NK-92 (cell line): ENCODE results near the gene SELENOH.

Experiments
- DNase-seq: peaks from one replicate; lab custom pipeline; 2025; ENCODE audit not compliant: unreplicated experiment; lab: John Stamatoyannopoulos, UW

Gene SELENOH

DNA sequence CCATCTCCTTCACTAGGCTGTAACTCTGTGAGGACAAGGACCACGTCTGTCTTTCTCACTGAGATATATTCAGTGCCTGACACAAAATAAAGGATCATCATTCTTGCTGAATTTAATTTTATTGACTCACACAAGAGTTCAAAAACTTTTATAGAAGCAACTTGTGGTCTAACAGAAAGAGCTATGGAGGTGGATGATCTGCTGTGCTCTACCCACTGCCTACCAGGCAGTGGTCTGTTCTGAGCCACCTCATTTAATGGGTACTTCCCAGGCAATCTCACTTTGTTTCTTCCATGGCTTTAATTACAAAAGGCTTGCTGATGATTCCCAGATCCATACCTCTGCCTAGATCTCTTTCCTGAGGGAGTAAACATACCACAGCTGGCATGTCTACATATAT is 5.6 kb downstream of the SELENOH start:
- DNase-seq = no peak

DNA sequence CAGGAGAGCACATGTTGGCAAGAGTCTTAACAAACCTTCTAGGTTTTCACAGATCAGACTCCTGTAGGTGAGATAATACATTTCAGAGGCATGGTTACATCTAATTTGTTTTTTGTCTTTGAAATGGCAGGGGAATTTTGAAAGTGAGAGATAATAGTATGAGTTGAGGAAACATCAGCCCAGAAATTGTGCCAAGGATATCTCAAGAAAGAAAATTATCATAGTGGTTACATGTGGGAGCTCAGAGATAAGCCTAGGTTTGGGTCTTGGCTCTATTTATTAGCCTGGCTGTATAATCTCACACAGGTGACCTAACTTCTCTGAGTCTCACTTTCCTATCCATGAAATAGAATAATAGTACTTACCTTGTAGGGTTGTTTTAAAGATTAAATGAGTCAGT is 9.9 kb downstream of the SELENOH start:
- DNase-seq = no peak

DNA sequence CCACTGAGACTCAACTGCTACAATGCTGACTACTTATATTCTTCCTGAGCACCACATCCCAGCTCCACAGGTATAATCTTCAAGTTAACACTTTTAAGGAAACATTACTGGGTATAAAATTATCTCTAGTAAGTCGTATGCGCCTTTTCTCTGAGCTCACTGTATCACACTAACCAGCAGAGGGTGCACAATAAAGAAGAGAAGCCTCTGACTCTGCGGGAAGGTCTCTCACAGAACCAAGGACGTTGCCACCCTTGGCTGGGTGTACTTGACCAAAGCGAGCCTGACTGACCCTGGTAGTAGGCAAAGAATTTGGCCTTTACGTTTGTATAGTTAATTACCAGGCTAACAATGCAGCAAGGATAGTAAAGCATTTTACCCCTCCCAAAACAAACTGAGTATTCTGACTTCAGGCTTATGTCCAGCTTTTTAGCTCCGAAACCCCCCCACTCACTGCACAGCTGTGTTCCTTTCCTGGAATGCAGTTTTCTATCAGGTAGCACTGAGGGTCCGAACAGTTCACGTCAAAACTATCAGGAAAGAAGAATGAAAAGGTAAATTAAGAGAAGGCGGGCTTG is 10.5 kb downstream of the SELENOH start, which contains the start of gene BTBD18:
TSS of gene BTBD18 (minus strand) at position 144 of the 578 bp plus-strand sequence. CDS start 631 bp downstream, outside the sequence.
- no peak for DNase-seq

DNA sequence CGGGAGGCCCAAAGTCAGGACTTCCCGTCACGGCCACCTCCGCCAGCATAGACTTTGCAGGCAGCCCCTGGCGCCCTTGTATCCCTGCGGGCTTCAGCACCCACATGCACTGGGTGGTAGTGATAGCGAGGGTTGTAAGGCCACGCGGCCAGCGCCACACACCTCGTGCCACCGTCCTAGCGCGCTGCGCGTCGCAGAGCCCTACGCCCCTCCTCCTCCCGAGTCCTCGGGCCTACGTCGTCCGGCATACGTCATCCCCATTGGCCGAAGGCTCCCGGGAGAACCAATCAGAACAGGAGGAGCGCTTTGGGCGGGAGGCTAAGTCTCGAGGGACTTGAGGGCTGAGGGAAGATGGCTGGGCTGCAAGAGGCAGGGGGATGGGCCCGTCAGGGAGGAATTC is 11.7 kb downstream of the SELENOH start:
- DNase-seq = no peak

DNA sequence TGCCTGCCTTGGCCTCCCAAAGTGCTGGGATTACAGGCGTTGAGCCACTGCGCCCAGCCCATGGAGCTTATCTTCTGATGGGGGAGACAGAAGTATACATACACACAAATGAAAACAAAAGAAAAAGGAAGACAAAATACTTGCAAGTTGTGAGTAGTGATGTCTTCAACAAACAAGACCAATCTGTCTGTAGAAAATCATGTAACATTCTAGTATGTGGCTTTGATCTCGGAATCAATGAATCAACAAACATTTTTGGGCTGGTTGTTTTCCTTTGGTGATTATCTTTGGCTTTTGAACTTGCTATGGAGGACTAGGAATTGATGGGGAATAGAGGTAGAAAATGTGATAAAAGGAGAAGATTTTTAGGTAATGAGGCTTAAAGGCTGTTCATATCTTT is 16.9 kb downstream of the SELENOH start:
- no peak for DNase-seq

DNA sequence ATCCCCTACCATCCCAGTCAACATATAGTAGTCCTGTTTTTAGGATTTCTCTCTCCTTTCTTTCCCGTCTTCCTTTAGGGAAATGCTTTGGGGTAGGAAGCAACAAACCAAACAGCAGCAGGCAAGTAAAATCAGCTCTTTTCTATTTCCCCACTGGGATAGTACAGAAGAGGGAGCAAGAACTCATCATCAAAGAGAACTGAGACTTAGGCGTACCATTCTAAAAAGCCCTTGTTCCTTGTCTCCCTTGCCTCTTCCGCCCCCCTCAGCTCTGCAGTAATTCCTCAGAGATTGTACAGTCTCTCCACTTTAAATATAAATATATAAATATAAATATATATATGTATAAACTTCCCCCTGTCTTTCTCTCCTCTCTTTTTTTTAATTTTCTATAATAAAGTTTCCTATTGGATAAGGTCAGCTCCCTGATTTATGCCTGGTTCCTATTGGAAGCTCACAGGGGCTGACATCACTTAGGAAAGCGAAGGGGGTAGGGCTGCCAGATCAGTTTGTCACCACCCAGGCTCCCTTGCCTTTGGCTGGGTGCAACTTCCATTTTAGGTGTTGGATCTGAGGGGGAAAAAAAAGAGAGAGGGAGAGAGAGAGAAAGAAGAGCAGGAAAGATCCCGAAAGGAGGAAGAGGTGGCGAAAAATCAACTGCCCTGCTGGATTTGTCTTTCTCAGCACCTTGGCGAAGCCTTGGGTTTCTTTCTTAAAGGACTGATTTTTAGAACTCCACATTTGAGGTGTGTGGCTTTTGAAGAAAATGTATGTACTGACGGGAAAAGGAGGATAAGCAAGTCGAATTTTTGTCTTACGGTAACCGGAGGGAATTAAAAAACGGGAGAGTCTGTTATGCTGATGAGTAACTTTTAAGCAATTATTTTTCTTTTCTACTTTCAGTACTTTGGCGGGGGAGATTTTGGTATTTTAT is 20.3 kb downstream of the SELENOH start, which contains the start of gene CTNND1:
TSS of gene CTNND1 (plus strand) at position 502 of the 934 bp plus-strand sequence. CDS start 29,677 bp downstream, outside the sequence.
- DNase-seq = no peak

DNA sequence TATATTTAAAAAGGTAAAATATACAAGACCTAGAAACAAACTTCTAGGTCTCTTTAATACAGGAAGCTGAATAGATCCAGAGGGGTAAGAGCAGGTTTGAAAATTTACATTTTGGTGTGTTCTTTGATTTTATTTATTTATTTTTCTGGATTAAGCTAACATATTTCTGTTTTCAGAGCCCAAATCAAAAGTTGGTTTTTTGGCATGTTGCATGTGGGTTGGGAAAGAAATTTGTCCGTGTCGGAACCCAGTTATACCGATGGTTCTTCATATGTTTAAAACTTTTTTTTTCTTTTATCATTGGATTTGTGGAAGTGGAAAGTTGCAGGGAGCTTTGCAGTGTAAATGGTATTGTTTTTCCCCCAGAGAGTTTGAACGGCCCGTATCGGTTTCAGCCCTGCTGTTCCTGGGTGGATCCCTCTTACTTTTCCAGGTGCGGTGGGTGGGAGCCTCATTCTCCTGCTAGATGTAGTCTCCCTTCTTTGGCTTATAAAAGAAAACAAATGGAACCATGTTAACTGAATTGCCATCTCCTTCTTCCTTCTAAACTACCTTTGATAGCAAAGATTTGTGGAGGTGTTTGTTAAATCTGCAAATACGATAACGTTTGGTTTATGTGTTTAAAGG is 21.1 kb downstream of the SELENOH start:
- no peak for DNase-seq

DNA sequence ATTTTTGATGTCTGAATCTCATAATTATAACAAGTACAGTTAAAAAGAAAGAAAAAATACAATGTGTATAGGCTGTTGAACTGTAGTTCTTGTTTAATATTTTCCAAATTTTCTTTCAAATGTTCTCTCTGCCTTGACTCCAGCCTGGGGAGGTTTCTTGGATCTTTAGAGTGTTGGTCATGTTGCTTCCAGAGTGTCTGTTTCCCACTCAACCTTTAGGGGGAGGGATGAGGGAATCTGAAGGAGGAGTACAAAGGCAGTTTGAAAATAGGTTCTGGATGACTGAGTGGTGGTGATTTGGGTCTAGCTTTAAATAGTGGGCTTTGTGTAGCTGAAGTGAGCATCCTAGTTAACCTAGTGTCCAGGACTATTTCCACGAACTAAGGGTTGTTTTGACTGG is 22.3 kb downstream of the SELENOH start:
- DNase-seq = no peak

DNA sequence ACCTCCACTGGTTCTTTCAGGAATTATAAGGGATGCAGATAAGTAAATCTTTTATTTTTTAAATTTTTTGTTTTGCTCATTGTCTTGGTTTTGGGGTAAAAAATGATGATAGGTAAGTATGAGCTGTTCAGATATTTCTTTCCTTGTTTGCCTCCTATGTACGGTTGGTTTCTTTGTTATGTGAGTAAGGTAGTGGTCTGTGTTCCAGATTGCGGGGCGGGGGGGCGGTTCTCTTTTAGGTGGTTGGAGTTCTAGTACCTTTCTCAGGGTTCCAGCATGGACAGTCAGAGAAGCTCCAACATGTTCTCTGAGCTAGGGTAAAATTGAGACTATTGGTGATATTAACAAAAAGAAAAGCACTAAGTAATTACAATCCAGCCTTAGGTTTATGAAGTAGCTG is 22.7 kb downstream of the SELENOH start:
- DNase-seq = no peak

DNA sequence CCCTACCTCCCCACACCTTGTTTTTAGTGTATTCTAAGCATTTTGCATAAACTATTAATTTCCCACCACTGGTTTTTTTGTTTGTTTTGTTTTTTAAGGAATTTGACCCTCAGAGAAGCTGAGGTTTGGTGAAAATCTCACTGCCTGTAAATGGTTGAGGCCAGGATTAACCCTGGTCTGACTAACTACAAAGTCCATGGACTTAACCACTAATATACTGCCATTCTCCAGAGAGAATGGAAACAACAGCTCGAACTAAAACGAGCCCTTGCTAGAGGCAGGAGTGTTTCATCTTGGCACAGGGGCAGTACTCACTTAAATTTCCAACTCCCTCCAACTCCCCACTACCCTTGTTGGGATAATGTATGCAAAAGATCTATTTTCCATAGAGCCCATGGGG is 23.3 kb downstream of the SELENOH start:
- no peak for DNase-seq

DNA sequence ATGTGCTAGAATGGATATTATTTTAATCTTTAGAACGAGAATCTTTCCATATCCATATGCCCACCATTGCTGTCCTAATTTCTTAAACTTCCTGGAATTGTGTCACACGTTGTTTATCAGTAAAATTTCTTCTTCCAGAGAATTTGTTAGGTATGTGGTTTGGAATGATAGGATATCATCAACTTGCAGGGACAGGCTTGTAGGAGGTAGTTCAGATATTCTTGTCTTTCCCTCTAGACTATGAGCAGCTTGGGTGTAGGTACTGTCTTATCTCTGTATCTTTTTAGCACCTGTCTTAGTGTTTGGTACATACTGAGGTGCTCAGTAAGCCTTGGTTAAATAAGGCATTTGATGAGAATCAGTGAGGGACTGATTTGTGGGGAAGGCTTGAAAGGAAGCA is 23.7 kb downstream of the SELENOH start:
- no peak for DNase-seq

DNA sequence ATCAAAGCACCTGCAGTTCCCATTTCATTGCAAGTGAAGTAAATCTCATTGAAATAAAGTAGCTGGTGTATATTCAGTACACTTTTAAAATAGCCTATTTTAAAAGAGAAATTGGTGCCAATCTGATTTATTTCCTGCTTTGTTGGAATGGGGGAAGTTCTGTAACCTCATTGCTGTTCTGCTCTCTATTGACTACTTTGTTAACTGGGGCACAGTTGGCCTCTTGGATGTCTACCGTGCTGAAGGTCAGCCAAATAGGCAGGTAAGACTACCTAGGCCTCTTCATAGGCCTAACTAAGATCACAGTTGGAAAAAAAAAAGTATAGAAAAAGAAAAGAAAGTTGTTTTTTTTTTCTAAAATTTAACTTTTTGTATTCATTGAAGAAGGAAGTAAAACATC is 29.5 kb downstream of the SELENOH start:
- no peak for DNase-seq

DNA sequence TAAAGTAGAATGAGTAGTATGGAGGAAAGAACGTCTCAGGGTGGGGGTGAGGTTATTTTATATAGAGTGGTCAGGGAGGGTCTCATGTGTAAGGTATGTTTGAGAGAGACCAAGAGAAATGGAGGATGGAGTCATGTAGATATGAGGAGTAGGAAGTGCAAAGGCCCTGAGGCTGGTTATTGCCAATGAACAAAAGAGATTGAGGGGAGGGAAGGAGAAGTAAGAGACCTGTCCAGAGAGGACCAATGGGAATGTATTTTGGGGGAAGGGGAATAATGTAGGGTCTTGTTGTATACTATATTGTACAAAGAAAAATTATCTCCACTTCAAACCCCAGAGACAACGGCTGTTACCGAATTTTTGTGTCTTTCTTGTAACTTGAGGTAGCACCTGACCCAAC is 30.1 kb downstream of the SELENOH start:
- no peak for DNase-seq

DNA sequence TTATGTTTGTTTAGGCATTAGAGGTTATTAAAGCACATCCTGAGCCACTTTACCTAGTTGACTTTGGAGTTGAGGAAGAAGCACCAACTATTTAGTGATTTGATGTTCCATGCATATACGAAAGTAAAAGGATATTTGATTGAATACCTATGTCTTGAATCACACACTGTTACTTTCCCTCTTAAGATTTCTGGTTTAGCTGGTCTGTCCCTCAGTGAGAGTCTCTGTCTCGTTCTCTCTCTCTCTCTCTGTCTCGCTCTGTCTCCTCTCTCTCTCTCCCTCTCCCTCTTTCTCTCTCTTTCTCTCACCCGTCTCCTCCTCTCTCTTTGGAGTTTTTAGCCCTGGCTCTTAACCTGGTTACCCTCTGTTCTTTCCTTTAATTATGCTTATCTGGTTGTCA is 31.3 kb downstream of the SELENOH start:
- no peak for DNase-seq

DNA sequence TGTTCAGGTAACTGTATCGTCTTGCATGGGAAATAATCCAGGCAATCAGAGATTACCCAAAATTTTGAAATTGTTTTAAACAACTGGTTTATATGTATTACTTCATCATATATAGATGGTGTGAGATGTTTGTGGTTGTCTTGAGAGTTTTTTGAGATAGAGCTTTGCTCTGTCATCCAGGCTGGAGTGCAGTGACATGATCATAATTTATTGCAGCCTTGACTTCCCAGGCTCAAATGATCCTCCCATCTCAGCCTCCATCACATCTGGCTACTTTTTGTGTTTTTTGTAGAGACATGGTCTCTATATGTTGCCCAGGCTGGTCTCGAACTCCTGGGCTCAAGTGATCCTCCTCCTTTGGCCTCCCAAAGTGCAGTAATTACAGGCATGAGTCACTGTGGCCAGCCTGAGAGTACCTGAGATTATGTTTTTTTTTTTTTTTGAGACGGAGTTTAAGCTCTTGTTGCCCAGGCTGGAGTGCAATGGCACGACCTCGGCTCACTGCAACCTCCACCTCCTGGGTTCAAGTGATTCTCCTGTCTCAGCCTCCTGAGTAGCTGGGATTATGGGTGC is 31.8 kb downstream of the SELENOH start:
- no peak for DNase-seq

DNA sequence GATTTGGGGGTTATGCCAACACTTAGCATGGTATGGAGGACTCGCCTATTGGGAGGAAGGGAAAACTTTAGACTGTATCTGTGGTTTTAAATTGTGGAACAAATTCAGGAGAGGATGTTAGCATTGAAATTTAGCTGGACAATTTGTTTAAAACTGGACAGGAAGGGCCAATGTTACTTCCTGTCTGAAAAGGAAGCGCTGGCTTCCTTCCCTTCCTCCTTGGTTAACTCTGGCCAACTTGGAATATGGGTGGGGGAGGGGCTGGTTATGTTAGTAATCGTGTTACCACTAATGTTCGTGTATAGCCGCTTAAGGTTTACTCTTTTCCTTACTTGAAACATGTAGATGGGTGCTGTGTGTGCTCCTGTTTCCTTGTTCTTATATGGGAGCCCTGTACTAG is 34.2 kb downstream of the SELENOH start:
- DNase-seq = no peak

DNA sequence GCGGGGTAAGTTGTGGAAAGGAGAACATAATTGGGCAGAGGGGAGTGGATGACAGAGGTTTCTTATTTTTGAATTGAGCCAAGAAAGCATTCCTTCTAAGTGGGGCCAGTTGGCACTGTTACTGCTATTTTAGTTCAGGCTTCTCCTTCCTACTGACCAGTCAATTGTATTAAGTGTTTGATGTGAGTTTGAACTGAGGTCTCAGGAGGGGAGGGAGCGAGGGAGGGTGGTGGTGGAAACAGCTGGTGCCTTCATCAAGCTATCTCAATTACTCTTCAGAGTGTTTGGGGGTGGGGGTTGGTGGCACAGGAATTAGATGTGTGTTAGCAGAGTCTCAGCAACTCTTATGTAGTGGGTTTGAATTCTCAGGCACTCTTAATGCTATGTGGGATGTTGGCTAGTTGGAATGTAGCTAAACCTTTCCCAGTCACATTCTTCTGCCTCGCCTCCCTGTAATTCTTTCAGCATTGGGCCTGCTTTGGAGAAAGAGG is 34.8 kb downstream of the SELENOH start:
- DNase-seq = no peak

DNA sequence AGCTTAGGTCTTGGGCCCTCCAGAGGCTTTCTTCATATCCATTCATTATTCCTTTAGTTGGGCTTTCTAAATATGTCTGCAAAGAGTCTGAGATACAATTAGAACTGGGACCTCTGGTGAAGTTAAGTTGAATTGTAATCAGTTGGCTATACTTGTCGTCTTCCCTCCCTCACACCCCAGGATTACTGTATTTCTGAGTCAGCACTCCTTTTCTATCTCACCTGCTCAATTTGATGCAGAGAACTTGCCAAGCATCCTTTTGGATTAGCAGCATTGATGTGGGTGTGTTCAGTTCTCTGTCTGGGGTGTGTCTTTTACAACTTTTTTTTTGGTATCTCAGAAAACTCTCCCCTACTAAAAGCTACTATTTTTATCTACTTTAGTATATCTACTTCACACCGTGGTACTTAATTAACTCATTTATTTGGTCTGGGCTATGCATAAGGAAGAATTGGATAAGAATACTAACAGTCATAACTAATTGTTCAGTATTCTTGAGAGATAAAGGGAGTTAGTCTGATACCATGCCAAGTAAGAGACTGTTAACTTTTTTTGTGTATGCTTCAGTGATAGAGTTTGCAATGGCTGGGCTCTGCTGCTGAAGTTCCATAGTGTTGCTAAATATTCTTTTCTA is 35.4 kb downstream of the SELENOH start:
- no peak for DNase-seq

DNA sequence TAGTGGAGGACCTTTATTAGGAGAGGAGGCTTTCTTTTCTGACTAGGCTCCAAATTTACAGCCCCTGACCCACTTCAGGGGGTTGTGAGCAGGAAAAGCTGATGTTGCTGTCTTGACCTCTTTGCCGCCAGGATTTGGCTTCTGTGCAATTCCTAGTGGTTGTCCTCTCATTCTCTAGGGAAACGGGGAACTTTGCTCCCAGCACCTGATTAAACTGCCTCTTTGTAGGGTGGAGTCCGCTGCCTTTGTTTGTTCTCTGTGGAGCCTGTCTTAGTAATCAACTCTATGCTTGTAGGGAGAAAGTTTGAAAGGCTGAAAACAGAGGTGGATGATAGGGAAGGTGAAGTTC is 36.7 kb downstream of the SELENOH start:
- DNase-seq = no peak

DNA sequence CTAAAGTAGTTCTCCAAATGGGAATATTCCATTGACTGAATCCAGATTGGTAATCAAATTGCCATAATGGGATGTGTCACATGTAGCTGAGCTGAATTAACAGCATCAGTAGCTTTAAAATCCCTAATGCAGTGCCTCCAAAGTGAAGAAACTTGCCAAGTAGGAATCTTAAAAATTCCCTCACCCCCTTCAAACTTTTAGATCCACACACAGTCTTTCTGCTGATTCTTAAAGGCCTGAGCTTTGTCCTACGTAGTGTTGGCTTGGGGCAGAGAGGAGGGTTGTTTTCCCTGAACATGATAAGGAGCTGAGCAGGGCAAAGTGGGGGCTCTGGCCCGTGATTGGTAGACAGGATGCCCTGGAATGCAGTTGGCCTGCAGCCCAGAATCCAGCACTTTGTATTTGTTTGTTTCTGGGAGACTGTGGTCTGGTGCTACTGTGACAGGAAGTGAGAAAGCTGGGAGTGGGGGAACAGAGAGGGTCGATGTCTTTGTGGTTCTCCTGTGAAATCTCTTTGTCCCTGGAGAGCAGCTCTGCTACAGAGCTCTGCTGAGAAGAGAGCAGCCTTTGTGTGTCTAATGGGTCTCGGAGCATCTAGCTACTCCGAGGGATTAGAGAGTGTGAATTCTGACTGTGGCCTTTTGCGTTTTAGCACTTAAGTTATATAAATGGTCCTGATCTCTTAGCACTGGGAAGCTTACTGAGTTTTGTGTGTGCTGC is 37.2 kb downstream of the SELENOH start:
- DNase-seq = no peak
